GM21786 (cell line): Measurements from ENCODE around the gene ZNF878.

Experiments
- ATAC-seq: cut with Tn5 transposase; IDR thresholded peaks from one replicate; pipeline ENCODE4 v1.9.1; 2021; ENCODE audit not compliant: unreplicated experiment

ZNF878 gene

DNA sequence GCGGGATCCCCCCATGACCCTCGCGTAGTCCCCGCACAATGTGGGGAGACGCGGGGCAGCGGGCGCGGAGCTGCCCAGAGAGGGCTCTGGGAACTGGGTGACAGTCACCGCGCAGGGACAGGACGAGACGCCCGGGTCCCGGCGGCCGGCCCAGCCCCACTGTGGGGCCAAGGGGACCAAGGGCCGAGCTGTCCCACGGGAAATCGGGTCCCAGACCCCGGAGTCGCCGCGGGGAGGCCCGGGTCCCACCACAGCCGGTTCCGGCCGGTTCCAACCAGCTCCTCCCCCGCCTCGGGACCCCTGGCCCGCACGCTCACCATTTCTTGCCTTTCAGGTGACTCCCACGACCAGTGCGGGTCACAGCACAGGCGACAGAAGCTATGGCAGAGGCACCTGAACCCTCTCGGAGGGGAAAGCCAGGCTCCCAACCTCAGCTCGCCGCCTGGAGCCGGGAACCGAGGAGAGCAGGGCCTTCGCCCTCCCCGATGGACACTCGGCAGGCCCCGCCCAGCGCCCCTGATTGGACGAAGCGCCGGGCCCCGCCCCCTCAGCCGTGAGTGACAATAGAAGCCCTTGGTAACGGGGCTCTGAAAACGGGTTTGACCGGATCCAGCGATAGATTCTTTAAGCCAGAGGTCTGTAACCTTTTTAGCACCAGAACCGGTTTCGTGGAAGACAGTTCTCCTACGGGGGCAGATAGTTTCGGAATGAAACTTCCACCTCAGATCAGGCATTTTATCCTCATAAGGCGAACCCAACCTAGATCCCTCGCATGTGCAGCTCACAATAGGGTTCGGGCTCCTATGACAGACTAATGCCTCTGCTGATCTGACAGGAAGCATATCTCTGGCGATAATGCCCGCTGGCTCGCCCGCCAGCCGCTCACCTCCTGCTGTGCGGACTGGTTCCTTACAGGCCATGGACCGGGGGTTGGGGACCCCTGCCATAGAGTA is 17.3 kb downstream of the ZNF878 start, which contains the start of gene ZNF433:
Gene ZNF433 (minus strand): TSS at position 460 of the 953 bp plus-strand sequence. CDS start 140 bp downstream, at position 320.
- peak; percentile 88 for ATAC-seq

DNA sequence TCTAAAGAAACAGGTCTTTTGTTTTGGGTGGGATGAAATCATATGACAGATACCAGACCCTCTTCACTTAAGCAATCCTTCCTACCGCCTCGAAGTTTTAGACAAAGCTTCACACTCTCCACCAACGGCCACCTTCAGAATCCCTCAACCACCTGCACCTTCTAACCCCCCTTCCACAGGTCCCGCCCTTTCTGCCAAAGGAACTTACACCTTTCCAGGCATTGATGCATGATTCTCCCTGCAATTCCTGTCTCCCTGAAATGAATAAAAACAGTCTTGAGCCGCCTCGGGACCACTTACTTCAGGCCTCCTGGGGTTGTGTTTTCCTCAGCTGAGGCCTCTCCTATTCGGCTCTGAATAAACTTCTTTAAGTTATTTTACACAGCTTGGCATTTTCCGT is 18.1 kb downstream of the ZNF878 start:
- no peak for ATAC-seq

DNA sequence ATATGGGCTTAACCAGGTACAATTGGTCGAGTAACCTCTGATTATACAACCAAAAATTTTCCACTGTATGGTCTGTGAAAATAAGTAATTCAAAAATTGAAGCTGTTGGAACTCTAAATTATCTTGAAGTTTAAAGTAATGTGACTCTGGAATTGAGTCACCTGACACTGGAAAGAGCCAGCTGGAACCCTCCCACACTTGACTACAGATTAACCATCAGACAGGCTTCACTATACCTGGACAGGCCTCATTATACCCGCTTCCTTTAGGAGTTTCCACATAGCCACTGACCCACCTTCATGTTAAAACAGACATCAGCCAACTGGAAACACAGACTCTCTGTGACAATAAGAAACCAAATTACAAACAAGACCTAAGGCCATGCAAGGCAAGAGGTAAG is 18.6 kb downstream of the ZNF878 start:
- no peak for ATAC-seq

GRCh38 chr19:12015753-12016116 is 37.0 kb downstream of the ZNF878 start:
- ATAC-seq: no peak

DNA sequence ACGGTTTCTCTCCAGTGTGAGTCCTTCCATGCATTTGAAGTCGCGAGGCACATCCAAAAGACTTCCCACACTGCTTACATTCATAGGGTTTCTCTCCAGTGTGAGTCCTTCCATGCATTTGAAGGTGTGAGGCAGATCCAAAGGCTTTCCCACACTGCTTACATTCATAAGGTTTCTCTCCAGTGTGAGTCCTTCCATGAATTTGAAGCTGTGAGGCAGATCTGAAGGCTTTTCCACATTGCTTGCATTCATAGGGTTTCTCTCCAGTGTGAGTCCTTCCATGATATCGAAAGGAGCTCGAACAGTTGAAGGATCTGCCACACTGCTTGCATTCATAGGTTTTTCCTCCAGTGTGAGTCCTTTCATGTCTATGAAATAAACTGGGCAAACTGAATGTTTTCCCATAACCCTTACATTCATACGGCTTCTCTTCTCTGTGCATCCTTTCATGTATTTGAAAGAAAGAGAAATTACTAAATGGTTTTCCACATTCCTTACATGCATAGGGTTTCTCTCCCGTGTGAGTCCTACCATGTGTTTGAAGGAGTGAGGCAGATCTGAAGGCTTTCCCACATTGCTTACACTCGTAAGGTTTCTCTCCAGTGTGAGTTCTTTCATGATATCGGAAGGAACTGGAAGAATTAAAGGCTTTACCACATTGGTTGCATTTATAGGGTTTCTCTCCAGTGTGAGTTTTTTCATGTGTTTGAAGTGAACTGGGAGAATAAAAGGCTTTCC is 37.6 kb downstream of the ZNF878 start:
- ATAC-seq: no peak

- no peak for ATAC-seq
Measured at GRCh38 chr19:12000152-12000981, 52.4 kb downstream of the ZNF878 start.

DNA sequence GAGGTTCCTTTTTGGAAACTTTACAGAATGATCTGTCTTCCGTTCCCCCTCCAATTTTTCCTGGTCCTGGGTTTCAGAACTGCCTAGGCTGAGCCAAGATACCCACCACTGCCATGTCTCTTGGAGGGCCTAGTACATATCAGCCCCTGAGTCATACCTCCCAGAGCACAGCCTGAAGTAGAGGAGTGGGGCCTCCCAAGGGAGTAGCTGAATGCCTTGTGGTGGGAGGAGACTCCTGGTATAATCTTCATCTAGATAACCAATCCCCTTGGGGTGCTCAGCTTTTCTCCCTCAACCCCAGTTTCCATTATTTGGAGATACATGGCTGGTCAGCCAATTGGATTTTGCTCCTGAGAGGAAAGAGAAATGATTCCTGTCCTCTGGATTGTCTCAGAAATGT is 57.6 kb downstream of the ZNF878 start:
- no peak for ATAC-seq
